Activated CD8-positive, alpha-beta T cell treated with anti-CD3 and anti-CD28 coated beads for 36 hours (primary cell): ENCODE data around the gene CD99. TPM values are rescaled to one million over a fixed set of nuclear protein-coding genes. Genes with fewer than 3 reads are reported as not detected.
"Not testable (repeated sequence)": the region's sequence is repeated elsewhere in the genome, so short reads cannot be mapped to it uniquely, and the experiment has no call there.

Experiments used
- ATAC-seq: fragments of 200-7000 bp; cut with Tn5 transposase; one replicate; pipeline ENCODE4 v1.10.0; 2021; ENCODE audit warnings: mild to moderate bottlenecking, moderate library complexity
- CTCF ChIA-PET: fragments of 350-600 bp; sonication (Branson Sonifier 250); formaldehyde crosslinking; loops from one replicate; lab custom pipeline; 2021; ENCODE audit warnings: antibody characterized with exemption; lab: Charles Lee
- POLR2A ChIA-PET: fragments of 350-600 bp; sonication (Branson Sonifier 250); formaldehyde crosslinking; loops from one replicate; lab custom pipeline; 2021; ENCODE audit warnings: antibody characterized with exemption; lab: Charles Lee
- DNase-seq: peaks from one replicate; pipeline ENCODE4 v3.0.0-alpha.2; 2020
- H3K27ac Mint-ChIP-seq: one replicate; pipeline ENCODE4 v1.8.0; 2021; ENCODE audit warnings: mild to moderate bottlenecking, mixed read lengths
- H3K27me3 Mint-ChIP-seq: one replicate; pipeline ENCODE4 v1.8.0; 2021; ENCODE audit warnings: mixed read lengths
- H3K36me3 Mint-ChIP-seq: one replicate; pipeline ENCODE4 v1.8.0; 2021; ENCODE audit warnings: low read depth, mixed read lengths
- H3K4me1 Mint-ChIP-seq: one replicate; pipeline ENCODE4 v1.8.0; 2021; ENCODE audit warnings: low read depth, mixed read lengths
- H3K4me3 Mint-ChIP-seq: one replicate; pipeline ENCODE4 v1.8.0; 2021; ENCODE audit warnings: mild to moderate bottlenecking, moderate library complexity, mixed read lengths
- H3K9me3 Mint-ChIP-seq: one replicate; pipeline ENCODE4 v1.8.0; 2021; ENCODE audit warnings: mixed read lengths
- intact Hi-C: fragments of 100-400 bp; cut with micrococcal nuclease; formaldehyde crosslinking; loops from one replicate; pipeline ENCODE4 v1.10.0; 2022
- total RNA-seq, 2 experiments: library from RNA; stranded (reverse); gene quantifications; one replicate each; pipeline ENCODE4 v1.2.3, GENCODE V29; 2021
- TF ChIP-seq, protein P1 (sequence below): fragments of 200-600 bp; IDR thresholded peaks from one replicate; pipeline ENCODE4 v1.8.0; 2022; ENCODE audit warnings: antibody characterized with exemption, mild to moderate bottlenecking

Gene CD99
- total RNA-seq, 2 experiments from 2014 or later, result 121 to 123 TPM

DNA sequence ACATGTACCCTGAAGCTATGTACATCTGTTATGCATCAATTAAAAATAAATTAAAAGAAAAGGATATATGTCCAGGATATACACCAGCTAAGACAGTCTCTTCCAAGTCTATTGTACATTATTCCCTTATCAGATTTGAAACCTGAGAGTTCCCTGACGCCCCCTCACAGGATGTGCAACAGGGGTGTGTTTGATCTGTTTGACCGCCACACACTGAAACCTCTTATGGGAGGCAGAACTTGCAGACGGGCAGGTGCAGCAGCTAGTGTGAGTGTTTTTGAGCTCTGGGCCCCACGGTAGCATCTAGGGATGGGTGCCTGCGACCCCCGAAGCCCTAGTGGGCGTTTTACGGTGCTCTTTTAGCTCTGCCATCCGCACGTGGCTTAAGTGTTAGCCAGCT lies 65.5 kb downstream of the CD99 start:
- ChIA-PET CTCF (no interaction called here), POLR2A (no interaction called here)
- DNase-seq (no peak), ATAC-seq (no peak)
- Mint-ChIP-seq H3K4me1 (no peaks in the 10 kb centered on the region), H3K36me3 (no peaks in the 10 kb centered on the region), H3K4me3 (no peak overlapping the region), H3K27me3 (no peaks in the 10 kb centered on the region), H3K9me3 (no peaks in the 10 kb centered on the region), H3K27ac (no peak overlapping the region)
- intact Hi-C loops, result no loop called here
- TF ChIP-seq, protein P1, sequence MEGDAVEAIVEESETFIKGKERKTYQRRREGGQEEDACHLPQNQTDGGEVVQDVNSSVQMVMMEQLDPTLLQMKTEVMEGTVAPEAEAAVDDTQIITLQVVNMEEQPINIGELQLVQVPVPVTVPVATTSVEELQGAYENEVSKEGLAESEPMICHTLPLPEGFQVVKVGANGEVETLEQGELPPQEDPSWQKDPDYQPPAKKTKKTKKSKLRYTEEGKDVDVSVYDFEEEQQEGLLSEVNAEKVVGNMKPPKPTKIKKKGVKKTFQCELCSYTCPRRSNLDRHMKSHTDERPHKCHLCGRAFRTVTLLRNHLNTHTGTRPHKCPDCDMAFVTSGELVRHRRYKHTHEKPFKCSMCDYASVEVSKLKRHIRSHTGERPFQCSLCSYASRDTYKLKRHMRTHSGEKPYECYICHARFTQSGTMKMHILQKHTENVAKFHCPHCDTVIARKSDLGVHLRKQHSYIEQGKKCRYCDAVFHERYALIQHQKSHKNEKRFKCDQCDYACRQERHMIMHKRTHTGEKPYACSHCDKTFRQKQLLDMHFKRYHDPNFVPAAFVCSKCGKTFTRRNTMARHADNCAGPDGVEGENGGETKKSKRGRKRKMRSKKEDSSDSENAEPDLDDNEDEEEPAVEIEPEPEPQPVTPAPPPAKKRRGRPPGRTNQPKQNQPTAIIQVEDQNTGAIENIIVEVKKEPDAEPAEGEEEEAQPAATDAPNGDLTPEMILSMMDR, result no peak

DNA sequence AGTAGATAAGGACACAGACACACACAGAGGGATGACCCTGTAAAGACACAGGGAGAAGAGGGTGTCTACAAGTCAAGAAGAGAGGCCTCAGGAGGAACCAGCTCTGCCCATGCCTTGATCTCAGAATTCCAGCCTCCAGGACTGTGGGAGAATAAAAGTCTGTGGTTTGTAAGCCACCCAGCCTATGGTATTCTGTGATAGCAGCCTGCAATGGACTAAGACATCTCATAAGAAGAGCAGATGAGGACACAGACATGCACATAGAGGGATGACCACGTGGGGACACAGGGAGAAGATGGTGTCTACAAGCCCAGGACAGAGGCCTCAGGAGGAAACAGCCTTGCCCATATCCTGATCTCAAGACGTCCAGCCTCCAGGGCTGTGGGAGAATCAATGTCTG lies 70.2 kb downstream of the CD99 start:
- ATAC-seq (no peak), DNase-seq (no peak)
- Mint-ChIP-seq H3K4me3 (no peak overlapping the region), H3K36me3 (no peaks in the 10 kb centered on the region), H3K4me1 (peaks cover 4% of the 10 kb centered on the region), H3K9me3 (no peaks in the 10 kb centered on the region), H3K27ac (no peak overlapping the region), H3K27me3 (no peaks in the 10 kb centered on the region)
- TF ChIP-seq, protein P1, result no peak
- ChIA-PET POLR2A (no interaction called here), CTCF (no interaction called here)
- intact Hi-C loops, result no loop called here

DNA sequence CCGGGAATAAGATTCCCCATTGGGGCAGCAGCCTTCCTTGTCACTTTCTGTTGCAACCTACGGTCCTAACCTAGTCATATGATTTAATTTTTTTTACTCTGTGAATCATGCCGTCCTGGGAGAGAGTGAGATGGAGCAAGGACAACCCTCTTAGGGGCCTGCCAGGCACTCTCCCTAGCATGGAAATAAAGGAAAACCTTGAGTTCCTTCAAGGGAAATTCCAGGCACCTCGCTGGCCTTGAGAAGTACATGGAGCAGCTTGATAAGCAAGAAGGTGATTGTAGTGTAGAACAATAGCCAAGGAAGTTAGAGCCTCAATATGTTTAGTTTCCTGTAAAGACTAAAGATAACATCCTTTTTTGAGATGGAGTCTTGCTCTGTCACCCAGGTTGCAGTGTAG lies 71.6 kb downstream of the CD99 start:
- POLR2A ChIA-PET, ATAC-seq, CTCF ChIA-PET, H3K36me3 Mint-ChIP-seq, H3K4me3 Mint-ChIP-seq, intact Hi-C loops, H3K27ac Mint-ChIP-seq, H3K4me1 Mint-ChIP-seq, H3K27me3 Mint-ChIP-seq, DNase-seq, H3K9me3 Mint-ChIP-seq: not testable (repeated sequence)

DNA sequence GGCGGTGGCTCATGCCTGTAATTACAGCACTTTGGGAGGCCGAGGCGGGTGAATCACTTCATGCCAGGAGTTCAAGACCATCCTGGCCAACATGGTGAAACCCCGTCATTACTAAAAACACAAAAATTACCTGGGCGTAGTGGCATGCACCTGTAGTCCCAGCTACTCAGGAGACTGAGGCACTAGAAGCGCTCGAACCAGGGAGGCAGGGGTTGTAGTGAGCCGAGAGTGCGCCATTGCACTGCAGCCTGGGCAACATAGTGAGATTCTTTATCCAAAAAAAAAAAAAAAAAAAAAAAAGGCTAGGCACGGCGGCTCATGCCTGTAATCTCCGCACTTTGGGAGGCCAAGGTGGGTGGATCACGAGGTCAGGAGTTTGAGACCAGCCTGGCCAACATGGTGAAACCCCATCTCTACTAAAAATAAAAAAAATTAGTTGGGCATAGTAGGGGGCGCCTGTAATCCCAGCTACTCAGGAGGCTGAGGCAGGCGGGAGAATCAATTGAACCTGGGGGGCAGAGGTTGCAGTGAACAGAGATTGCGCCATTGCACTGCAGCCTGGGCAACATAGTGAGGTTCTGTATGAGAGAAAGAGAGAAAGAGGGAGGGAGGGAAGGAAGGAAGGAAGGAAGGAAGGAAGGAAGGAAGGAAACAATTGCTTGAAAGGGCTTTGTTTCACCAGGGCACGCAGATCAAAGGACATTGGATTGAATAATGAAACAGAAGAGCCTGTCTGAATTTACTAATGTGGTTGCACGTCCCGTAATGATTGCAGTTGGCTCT lies 73.9 kb downstream of the CD99 start:
- intact Hi-C loops, POLR2A ChIA-PET, DNase-seq, H3K4me1 Mint-ChIP-seq, H3K27ac Mint-ChIP-seq, ATAC-seq, H3K27me3 Mint-ChIP-seq, H3K4me3 Mint-ChIP-seq, CTCF ChIA-PET, H3K36me3 Mint-ChIP-seq, H3K9me3 Mint-ChIP-seq: not testable (repeated sequence)

DNA sequence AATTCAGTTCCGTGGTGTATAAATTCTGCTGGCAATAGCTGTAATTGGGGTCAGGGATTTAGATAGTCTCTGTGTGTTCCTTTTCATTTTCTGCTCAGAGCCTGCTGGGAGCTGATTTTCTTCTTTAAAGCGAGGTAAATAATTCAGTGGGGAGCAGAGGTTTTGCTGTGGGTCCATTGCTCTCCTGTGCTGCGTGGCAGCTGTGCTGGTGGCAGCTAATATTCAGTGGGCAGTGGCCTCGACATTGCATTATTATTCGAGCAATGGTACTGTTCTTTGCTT lies 74.4 kb downstream of the CD99 start:
- Mint-ChIP-seq H3K27ac (no peak overlapping the region), H3K4me1 (peaks cover 4% of the 10 kb centered on the region), H3K27me3 (peaks cover 2% of the 10 kb centered on the region), H3K9me3 (no peaks in the 10 kb centered on the region), H3K4me3 (no peak overlapping the region), H3K36me3 (no peaks in the 10 kb centered on the region)
- ATAC-seq (no peak), DNase-seq (no peak)
- CTCF ChIA-PET, result no interaction called here
- POLR2A ChIA-PET, result no interaction called here
- TF ChIP-seq, protein P1, result no peak
- intact Hi-C loops, result no loop called here

DNA sequence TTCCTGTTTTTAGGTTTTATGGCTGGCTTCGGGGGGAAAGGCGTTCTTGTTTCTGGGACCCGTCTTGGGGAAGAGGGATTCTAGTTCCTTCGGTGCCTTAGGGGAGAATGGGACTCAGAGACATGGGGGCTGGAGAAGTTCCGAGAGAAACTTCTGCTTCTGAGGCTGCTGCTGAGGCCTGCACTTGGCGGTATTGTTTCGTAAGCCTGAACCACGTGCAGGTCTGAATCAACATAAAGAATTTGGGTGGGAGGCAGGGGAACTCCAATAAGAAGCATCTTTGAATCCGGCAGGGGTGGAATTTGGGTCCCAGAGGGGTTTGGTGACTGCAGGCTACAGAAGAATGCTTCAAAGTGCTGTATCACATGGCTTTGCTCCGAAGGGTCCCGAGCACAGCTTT lies 75.8 kb downstream of the CD99 start:
- CTCF ChIA-PET, result no interaction called here
- Mint-ChIP-seq H3K36me3 (no peaks in the 10 kb centered on the region), H3K4me1 (peaks cover 4% of the 10 kb centered on the region), H3K9me3 (no peaks in the 10 kb centered on the region), H3K4me3 (no peak overlapping the region), H3K27ac (no peak overlapping the region), H3K27me3 (peaks cover 2% of the 10 kb centered on the region)
- no peak for DNase-seq
- POLR2A ChIA-PET, result no interaction called here
- intact Hi-C loops, result no loop called here
- no peak for ATAC-seq
- TF ChIP-seq, protein P1, result no peak
